HG02981 (cell line): Measurements from ENCODE around the gene TMEM114.
"Not testable (repeated sequence)": the region's sequence is repeated elsewhere in the genome, so short reads cannot be mapped to it uniquely, and the experiment has no call there.

Experiments
- ATAC-seq: cut with Tn5 transposase; IDR thresholded peaks from one replicate; pipeline ENCODE4 v1.9.1; 2021; ENCODE audit warnings: mild to moderate bottlenecking, moderate library complexity; ENCODE audit not compliant: unreplicated experiment

TMEM114 gene

DNA sequence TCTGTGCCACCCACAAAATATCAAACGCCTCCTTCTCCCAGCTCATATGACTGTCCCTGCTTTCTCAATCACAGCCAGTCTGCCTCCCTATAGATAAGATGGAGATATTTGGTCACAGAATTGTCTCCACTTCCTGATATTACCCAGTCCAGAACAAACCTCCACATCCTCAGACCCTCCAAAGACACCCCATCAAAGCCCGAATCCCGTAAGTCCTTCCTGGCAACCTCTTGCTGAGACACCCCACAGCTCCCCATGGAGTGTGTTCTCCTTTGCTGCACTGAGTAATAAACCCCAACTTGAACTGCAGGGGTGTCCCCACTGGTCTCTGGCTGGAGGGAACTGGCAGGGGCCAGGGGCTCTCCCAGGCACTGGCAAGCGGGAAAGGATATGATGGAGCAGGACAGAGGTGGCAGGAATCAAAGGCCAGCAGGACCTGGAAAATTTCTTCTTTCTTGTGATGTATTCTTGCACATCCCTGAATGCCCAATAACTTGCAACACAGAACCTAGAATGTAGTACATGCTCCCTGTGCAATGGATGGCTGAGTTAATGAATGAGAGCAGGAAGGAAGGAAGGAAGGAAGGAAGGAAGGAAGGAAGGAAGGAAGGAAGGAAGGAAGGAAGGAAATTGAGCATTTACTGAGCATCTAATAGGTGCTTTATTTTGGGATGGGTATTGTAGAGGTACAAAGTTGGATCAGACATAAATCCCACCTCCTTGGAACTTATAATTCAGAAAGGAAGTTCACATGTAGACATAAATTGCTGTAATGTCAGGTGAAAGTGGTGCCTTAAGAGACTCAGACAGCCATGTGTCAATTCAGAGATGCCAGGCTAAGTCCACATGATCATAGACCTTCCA, 13.9 kb downstream of the TMEM114 start:
- ATAC-seq: no peak

- no peak for ATAC-seq
These were observed 14.9 kb downstream of the TMEM114 start for GRCh38 chr16:8575399-8575798.

DNA sequence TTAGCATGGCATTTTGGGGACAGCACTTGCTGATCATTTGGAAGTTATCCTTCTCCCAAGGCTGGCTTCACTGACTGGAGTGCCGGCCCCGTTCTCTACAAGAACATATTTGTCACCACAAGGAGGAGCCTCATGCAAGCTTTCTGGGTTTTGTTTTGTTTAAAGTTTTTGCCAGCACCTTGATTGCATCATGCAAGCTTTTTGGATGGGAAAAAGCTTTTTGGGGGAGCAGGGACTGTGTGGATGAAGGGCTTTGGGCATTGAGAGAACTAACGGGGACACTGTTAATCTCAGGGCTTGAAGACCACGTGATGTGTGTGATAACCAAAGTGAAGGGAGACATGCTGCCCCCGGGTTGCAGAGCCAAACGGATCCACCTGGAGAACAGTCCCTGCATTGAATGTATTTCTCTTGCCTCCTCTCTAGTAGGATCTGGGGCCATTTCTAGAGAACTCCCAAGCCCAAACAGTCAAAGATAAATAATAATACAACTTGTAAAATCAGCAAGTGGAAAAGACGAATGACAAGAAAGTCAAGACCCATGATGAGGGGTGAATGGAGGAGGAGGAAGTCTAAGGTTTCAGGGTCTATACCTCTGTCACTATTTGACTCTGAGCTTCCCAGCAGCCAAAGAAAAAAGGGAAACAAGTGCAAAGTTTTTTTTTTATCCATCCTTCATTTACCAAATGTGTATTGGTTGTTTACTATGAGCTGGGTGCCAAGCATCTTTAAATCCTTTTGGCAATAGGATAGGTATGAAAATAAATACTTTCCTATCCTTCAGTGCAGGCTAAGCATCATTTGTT, 17.2 kb downstream of the TMEM114 start:
- no peak for ATAC-seq

DNA sequence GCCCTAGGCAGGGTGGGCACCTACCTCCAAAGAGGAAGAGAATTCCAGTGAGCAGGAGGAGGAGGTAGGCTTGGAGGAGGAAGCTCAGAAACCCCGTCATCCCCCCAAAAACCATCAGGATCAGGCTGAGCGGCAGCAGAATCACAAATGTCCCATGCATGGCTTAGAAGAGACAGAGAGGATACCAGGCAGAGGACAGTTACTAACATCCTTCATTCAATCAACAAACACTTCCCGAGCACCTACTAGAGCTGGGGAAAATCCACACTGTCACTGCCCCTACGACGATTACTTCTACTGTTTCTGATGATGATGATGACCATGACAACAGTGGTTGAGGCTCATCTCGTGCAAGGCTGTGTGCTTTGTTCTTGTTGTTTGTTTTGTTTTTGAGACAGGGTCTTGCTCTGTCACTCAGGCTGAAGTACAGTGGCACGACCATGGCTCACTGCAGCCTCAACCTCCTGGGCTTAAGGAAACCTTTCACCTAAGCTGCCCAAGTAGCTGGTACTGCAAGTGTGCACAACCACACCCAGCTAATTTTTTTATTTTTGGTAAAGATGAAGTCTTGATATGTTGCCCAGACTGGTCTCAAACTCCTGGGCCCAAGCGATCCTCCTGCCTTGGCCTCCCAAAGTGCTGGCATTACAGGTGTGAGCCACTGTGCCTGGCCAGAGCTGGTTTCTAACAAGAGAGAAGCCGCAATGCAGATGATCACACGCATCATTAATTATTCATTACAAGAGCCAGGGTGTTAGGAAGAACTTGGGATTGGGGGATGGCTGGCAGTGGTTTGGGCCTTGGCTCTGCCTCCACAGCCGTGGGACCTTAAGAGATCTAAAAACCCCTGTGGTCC, 18.0 kb downstream of the TMEM114 start:
- no peak for ATAC-seq

GRCh38 chr16:8571061-8571596, 19.2 kb downstream of the TMEM114 start:
- ATAC-seq: no peak

DNA sequence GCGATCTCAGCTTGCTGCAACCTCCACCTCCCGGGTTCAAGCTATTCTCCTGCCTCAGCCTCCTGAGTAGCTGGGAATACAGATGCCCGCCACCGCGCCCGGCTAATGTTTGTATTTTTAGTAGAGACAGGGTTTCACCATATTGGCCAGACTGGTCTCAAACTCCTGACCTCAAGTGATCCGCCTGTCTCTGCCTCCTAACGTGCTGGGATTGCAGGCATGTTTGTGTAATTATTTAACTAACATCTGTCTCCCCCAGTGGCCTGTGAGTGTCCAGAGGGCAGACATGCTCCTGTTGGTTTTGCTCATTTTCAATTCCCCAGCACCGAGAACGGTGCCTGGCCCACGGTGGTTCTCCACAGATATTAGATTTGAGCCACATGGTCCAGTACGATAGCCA, 19.9 kb downstream of the TMEM114 start:
- ATAC-seq: not testable (repeated sequence)

DNA sequence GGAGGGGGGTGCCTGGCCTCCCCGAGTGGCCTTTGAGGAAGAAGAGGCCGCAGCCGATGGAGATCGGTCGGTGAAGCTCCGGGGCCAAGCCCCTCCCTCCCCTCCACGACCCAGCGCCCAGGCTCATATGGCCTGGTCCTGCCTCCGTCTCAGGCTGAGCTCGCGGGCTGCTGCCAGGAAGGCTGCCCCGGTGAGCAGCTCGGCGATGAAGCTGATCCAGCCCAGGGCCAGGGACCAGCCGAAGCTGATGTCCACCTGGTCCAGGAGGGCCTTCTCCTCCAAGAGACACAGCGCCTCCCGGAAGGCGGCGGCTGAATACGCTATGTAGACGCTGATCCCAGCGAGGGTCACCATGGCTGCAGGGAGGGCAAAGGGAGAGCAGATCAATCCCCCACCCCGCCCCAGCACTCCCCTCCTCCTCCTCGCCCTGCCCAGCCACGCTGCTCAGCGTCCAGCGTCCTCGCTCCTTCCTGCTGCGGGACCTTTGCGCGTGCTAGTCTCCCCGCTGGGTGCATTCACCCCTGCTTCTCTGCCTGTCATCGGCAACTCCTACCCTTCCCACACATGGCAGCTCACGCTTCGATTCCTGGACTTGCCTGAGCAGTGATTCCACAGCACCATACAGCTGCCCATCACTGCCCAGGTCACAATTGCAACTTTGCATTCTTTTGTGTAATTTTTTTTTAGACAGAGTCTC, 20.5 kb downstream of the TMEM114 start:
- ATAC-seq: no peak

- no peak for ATAC-seq
These were observed 22.1 kb downstream of the TMEM114 start for GRCh38 chr16:8568231-8568617.

DNA sequence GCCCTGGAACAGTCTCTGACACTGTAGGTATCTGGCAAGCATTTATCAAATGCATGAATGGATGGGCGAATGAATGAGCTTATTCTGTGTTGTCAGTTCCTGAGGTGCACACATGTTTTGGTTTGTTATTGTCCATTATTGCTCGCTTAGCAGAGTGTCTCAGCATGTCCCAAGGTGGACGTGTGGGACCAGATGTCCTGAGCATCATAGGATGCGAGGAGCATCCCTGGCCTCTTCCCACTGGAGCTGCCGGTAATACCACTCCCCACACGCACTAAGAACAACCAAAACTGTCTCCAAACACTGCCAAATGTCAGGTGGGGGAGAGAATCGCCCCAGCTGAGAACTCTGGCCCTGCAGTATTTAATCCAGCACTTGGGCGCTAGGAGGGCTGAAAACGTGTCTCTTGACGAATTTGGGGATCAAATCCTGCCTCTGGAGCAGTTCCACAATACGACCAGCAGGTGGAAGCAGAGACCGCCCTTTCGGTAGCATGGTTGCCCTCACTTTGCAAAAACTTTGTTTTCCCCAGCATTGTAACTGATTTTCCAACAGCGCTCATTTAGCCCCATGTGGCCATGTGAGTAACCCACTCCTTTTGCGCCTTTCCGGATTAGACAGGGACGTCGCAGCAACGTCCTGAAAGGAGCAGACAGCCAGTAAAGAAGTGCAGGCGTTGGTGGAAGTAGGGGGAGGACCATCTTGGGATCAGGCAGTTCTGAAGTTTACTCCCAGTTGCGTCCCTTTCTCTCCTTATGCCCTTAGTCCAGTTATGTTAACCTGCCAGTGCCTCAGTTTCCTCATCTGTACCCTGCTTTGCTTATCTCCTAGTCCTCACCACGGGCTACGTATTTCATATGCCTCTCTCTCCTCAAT, 22.7 kb downstream of the TMEM114 start:
- ATAC-seq: peak; percentile 88

DNA sequence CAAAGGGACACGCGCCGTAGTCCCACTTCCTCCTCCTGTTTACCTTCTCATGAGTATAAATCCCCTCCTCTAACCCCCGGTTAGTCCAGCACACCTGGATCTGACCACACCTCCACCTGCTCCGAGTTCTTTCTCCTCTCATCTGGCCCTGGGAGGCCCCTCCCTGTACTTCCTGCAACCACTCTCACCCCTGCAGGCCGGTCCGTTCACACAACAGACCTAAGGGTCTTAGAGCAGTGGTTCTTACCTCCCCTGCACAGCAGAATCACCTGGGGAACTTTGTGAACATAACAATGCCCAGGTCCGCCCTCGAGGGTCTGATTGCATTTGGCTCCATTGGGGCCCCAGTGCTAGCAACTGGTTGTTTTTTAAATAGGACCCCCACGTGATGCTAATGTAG, 24.8 kb downstream of the TMEM114 start:
- ATAC-seq: no peak

DNA sequence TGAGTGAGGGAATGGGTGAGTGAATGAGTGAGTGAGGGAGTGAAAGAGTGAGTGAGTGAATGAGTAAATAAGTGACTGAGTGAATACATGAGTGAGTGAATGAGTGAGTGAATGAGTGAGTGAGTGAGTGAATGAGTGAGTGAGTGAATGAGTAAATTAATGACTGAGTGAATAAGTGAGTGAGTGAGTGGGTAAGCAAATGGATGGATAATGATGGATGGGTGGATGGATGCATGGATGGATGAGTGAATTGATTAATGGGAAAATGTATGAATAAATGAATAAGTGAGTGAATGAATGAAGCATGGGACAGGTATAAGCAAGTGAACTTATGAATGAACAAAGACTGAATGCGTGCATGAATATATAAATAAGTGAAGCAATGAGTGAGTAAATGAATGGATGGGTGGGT, 25.4 kb downstream of the TMEM114 start:
- ATAC-seq: no peak

GRCh38 chr16:8563944-8564540, 26.3 kb downstream of the TMEM114 start:
- not testable (repeated sequence) for ATAC-seq

DNA sequence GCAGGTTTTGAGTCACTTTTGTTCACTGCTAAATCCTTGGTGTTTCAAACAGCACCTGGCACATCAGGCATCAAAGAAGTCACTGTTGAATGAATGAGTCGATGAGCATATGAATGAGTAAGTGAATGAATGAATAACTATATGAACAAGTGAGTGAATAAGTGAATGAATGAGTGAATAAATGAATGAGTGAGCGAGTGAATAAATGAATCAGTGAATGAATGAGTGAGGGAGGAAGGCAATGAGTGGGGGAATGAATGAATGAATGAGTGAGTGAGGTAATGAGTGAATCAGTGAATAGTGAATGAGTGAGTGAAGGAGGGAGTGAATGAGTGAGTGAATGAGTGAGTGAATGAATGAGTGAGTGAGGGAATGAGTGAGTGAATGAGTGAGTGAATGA, 28.8 kb downstream of the TMEM114 start:
- no peak for ATAC-seq

DNA sequence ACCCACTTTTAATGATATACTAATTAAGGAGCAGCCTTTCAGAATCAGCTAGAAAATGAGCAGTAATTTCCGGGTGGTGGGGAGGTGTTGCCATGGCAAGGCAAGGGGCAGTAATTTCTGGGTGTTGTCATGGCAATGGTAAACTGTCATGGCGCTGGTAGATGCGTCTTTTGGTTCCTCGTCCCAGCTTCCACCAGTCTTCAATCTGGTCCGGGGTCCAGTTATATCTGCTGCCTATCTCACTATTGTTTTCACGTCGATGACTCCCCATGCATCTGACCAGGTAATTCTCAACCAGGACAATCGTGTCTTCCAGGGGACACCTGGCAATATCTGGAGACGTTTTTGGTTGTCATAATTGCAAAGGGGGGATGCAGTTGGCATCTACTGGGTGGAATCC, 34.9 kb downstream of the TMEM114 start:
- no peak for ATAC-seq

GRCh38 chr16:8554881-8555280, 35.4 kb downstream of the TMEM114 start:
- no peak for ATAC-seq

DNA sequence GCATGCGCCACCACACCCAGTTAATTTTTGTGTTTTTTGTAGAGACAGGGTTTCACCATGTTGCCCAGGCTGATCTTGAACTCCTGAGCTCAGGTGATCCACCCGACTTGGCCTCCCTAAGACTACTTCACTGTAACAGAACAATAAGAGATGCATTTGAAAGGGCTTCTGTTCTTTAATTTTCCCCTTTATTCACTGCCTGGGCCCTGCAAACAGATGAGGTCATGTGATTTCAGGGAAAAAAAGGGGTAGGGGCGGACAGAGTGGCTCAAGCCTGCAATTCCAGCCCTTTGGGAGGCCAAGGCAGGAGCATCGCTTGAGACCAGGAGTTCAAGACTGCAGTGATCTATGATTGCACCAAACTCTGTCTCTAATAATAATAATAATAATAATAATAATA, 36.3 kb downstream of the TMEM114 start:
- no peak for ATAC-seq

DNA sequence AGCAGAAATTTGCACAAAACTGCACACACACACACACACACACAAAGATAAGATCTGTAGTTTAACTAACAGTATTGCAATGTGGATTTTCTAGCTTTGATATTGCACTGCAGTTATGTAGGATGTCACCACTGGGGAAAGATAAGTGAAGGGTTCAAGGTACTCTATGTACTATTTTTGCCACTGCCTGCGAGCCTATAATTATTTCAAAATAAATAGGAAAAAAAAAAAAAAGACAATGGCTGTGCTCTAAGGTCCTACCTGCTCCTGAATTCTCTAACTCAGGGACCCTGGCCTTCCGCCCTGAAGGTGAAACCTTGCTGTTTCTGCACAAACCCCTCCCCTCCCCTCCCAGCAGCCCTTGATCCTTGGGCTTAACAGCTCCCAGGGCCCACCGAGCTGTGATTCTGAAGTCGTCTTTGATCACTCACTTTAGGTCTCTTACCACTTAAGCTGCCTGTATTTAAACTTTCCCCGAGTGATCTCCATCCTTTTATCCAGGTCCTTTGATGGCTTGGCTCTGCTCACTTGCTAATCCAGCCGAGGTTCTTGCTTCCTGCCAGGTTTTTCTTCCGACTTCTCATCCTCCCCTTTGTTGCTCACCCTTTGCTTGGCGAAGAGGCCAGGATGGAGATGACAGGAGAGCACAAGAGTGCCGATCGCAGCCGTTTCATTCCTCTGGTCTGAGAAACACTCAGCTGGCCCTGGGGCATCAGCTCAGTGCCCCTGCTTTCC, 37.7 kb downstream of the TMEM114 start:
- no peak for ATAC-seq
